SK-N-DZ (cell line): ENCODE results near the gene SMG9.
"Not testable (repeated sequence)": the region's sequence is repeated elsewhere in the genome, so short reads cannot be mapped to it uniquely, and the experiment has no call there.

Experiments
- DNase-seq: peaks from one replicate; pipeline ENCODE4 v3.0.0-alpha.2; 2015; ENCODE audit warnings: low spot score

SMG9 gene

DNA sequence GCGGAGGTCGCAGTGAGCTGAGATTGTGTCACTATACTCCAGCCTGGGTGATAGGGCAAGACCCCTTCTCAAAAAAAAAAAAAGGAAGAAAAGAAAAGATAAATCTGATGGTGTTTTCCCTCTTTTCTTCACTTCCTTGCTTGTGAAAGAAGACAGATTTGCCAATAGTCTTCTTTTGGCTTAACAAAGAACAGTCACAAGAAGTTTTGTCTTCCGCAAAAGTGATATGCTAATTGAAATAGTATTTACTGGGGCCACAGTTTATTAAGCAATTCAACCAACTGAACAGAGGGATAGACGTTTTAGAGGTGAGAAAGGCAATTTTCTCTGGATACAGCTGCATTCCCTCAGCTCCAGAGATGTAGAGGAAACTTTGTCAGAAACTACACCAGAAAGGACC lies 61.9 kb downstream of the SMG9 start:
- no peak for DNase-seq

DNA sequence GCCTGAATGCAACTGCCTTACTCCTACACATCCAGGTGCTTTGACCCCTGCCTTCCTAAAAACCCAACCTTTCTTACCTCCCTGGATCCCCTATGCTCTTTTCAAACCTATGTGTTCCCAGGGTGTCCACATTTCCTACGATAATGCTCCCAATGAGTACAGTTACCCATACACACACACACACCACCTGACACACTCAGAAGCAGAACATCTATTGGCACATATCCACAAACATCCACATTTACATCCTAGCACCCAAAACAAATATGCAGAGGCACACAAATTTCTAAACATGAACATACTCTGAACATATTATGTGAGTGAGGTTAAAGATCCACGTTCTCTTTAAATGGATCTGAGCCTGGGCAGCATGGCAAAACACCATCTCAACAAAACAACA lies 62.4 kb downstream of the SMG9 start:
- DNase-seq, result no peak

DNA sequence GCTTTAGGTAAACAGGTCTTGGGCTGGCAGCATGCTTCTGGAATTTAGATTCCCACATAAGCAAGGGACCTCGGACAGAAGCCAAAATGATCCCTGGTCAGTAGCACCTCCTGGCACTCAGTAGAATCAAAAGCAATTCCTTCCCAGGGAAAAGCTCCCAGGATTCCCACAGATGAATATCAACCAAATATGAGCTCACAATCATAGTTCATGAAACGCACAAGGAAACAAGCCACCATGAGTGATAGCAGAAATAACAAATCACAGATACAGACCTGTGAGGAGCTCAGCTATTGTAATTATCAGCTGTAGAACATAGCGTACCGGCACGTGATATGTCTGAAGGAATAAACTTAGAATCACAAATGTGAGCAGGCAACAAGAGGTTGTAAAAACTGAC lies 63.0 kb downstream of the SMG9 start:
- no peak for DNase-seq

DNA sequence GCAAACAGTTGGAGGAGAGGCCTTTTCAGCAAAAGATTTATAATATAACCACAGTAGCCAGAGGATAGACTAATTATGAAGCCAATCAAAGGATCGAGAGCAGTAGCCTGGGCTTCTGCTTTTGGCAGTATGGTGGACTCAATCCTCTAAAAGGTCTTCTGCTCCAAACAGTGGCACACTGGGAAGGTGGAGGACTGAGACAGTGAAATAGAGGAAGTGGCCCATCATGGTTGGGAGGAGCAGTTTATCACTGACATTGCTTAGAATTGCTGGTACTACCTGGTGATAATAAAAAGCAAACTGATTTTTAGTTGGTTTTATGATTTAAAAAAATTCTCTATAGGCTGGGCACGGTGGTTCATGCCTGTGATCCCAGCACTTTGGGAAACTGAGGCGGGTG lies 63.9 kb downstream of the SMG9 start:
- DNase-seq, result no peak

DNA sequence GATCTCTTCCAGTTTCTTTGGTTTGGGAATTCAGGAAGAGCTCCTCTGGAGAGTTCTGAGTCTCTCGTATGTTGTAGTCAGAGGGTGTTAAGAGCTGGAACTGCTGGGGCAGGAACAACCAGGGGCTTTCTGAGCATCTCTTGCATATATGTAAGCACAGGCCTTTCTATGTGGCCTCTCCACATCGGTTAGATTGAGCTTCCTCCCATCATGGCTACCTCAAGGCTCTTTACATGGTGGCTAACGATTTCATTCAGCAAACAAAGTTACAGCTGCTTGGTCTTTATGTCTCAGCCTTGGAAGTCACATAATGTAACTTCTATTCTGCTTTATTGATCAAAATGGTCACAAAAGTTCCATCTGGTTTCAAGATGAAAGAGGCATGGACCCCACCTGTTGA lies 64.3 kb downstream of the SMG9 start:
- no peak for DNase-seq

DNA sequence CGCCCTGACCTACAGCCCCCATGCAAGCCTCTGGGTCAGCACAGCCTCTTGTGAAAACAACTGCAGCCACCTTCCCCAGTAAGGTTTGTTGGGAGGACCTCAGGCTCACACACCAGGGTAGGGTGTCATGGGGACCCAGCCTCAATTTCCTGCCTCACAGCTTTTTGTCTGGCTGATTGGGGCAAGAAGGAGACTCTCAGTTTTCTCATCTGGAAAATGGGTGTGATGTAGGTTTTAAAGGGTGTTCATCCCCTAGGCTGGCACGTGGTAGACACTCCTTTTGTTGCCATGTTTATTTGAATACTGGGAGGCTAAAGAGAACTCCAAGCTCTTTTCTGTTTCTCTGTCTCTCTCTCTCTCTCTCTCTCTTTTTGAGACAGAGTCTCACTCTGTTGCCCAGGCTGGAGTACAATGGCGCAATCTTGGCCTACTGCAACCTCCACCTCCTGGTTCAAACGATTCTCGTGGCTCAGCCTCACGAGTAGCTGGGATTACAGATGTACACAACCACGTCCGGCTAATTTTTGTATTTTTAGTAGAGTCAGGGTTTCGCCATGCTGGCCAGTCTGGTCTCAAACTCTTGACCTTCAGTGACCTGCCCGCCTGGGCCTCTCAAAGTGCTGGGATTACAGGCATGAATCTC lies 66.6 kb downstream of the SMG9 start:
- no peak for DNase-seq

DNA sequence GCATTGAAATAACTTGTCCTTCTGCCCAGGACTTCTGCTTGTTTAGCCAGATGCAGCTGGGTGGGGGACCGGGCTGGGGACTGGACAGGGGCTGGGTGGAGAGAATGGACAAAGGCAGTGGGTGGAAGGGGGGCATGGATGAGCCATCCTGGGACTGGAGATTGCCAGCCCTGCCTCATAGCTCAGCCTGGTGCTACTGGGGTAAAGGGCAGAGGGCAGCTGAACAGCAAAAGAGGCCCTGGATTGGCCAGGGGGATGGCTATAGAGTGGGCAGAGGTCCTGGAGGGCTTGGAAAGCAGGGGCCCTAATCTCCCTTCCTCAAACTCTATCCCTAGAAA lies 67.1 kb downstream of the SMG9 start:
- DNase-seq, result no peak

DNA sequence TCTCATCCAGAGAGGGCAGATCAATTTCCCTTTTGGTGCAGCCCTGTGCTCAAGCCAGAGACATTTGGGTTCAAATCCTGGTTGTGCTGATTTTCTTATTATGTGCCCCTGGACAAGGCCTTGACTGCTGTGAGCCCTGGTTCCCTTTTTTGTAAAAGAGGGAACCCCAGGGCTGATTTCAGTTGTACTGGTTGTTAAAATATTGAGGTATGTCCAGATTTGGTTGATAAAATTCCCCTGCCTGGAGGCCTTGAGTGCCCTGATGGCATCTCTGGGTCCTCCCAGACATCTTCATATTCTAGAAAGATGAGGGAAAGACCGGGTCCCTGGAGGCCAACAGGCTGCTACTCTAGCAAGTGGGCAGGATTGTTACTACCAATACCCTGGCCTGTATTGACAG lies 70.4 kb downstream of the SMG9 start:
- DNase-seq, result no peak

DNA sequence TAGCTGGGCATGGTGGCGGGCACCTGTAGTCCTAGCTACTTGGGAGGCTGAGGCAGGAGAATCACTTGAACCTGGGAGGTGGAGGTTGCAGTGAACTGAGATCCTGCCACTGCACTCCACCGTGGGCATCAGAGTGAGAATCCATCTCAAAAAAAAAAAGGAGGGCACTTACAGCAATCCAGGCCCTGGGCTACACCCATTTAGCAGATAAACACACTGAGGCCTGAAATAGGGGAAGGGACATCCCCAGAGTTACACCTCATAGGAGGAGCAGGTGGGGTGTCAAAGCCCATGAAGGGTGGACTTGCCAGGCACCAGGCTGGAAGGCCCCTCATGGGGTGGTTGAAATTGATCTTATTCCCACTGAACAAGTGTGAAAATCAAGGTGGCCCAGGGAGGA lies 70.9 kb downstream of the SMG9 start:
- DNase-seq, result no peak

DNA sequence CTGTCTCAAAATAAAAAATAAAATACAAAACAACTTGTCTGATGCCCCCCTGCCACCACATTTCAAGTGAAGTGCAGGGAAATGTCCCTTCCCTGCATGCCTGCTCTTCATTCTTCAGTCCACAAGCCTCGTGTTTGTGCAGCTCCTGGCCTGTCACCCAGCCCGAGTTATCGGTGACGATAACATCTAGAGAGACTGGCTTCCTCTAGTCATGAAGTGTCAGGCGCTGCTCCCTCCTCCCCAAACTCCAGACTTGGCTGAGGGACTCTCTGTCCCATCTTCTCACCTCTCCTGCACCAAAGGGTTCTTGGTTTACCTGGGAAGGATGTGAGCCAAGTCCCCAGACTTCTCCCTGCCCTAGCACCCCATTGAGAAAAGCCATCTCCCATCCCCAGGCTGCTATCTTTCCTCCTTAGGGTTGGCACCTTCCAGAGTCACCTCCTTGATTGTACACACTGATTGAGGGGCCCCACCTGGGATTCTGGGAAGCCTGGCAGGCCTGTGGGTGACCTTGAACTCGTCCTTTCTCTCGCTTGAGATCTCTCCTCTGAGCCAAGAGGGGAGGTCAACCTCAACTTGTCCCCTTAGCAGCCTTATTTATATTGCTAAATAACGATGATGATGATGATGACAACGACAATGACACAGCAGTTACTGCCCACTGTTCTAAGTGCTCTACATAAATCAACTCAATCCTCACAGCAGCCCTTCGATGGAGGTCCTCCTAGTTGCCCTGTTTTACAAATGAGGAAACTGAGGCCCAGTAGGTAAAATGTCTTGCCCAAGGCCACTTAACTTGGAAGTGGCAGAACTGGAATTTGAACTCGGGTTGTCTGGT lies 71.7 kb downstream of the SMG9 start:
- no peak for DNase-seq

DNA sequence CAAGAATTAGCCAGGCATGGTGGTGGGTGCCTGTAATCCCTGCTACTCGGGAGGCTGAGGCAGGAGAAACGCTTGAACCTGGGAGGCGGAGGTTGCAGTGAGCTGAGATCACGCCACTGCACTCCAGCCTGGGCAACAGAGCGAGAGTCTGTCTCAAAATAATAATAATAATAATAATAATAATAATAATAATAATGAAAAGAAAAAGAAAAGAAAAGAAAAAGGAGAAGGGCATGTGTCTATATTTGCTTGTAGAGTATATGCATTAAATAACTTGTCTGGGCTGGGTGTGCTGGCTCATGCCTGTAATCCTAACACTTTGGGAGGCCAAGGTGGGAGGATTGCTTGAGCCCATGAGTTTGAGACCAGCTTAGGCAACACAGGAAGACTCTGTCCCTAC lies 72.5 kb downstream of the SMG9 start:
- not testable (repeated sequence) for DNase-seq

DNA sequence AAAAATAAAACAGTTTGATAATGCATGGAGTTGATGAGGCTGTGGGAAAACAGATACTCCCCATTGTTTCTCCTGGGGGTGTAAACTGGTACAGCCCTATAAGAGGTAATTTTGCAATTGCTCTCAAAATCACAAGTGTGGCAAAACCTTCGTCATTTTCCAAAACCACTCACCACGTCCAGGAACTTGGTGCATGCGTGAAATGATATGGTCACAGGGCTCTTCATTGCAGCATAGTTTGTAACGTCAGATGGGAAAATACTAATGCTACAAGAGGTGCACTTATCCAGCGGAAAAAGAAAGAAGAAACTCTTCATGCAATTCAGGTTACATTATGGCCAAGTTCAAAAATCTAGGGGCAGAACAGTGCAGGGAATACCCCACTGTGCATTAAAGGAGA lies 72.9 kb downstream of the SMG9 start:
- DNase-seq, result no peak

DNA sequence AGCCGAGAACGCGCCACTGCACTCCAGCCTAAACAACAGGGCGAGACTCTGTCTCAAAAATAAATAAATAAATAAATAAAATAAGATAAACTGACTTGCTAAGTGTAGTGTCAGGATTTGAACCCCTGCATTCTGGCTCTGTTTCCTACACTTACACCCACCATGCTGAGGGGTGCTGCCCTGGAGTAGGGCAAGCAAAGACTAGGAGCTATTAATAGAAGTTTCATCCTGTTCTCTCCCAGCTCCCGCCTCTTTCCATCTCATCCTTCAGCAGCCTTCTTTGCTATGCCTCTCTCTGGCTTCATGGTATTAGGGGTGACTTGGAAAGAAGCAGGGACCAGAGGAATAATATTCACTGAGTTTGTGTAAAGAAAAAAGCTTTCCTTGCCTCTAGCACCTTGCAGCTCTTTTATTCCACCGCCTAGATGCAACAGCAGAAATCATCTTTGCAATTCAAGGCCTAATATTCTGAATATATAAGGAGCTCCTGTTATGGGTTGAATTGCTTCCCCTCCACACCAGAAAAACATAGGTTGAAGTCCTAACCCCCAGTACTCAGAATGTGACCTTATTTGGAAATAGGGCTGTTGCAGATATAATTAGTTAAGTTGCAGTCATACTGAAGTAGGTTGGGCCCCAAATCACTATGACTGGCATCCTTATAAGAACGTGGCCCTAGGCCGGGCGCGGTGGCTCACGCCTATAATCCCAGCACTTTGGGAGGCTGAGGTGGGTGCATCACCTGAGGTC lies 76.1 kb downstream of the SMG9 start:
- DNase-seq, result no peak
